ENCODE results near the gene GNAL. TPM values are rescaled to one million over a fixed set of nuclear protein-coding genes. Genes with fewer than 3 reads are reported as not detected.

Gene GNAL
- total RNA-seq, 1 experiment from 2014 or later, result 0.15 TPM

- TF ChIP-seq, protein P1, sequence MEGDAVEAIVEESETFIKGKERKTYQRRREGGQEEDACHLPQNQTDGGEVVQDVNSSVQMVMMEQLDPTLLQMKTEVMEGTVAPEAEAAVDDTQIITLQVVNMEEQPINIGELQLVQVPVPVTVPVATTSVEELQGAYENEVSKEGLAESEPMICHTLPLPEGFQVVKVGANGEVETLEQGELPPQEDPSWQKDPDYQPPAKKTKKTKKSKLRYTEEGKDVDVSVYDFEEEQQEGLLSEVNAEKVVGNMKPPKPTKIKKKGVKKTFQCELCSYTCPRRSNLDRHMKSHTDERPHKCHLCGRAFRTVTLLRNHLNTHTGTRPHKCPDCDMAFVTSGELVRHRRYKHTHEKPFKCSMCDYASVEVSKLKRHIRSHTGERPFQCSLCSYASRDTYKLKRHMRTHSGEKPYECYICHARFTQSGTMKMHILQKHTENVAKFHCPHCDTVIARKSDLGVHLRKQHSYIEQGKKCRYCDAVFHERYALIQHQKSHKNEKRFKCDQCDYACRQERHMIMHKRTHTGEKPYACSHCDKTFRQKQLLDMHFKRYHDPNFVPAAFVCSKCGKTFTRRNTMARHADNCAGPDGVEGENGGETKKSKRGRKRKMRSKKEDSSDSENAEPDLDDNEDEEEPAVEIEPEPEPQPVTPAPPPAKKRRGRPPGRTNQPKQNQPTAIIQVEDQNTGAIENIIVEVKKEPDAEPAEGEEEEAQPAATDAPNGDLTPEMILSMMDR (conservative IDR thresholded peaks at IDR 0.05; ENCODE audit: low read depth, low read length), result no peak
- TF ChIP-seq EZH2 (IDR thresholded peaks at IDR 0.05; ENCODE audit: low read length, unreplicated experiment), result no peak
- no peak for TF ChIP-seq EZH2phosphoT487 (IDR thresholded peaks at IDR 0.05; ENCODE audit: borderline replicate concordance, low read length)
- no peak overlapping the region for H3K27ac ChIP-seq (ENCODE audit: low read length)
Observed at GRCh38 chr18:11668441-11669169, 20.5 kb upstream of the GNAL start.

GRCh38 chr18:11669271-11669947 lies 19.7 kb upstream of the GNAL start:
- H3K79me2 ChIP-seq (ENCODE audit: low read length), result no peaks in the 10 kb centered on the region
- no peaks in the 10 kb centered on the region for H3F3A ChIP-seq (ENCODE audit: low read length, unreplicated experiment)
- POLR2A ChIA-PET (ENCODE audit: unreplicated experiment), result no interaction called here
- no peak for ATAC-seq
- no TSS peak for BruUV-seq (replicated peaks)
- intact Hi-C loops (cut with micrococcal nuclease), result no loop called here
- no peaks in the 10 kb centered on the region for H3K9me2 ChIP-seq (replicated peaks; ENCODE audit: low read length)
- H3K4me3 ChIP-seq (ENCODE audit: low read length), result no peak overlapping the region
- DNase-seq, result no peak
- H3K27me3 ChIP-seq (ENCODE audit: low read length), result peaks cover 99% of the 10 kb centered on the region
- H3K4me1 ChIP-seq (ENCODE audit: insufficient read depth, low read length), result no peaks in the 10 kb centered on the region
- H3K27ac ChIP-seq (ENCODE audit: low read length), result no peak overlapping the region
- H3K9me3 ChIP-seq (ENCODE audit: low read length), result no peaks in the 10 kb centered on the region
- H3K9ac ChIP-seq (ENCODE audit: low read length), result no peak overlapping the region
- H3K36me3 ChIP-seq (ENCODE audit: low read depth, low read length), result no peaks in the 10 kb centered on the region
- no peak overlapping the region for H3K4me2 ChIP-seq (ENCODE audit: low read length)
- TF ChIP-seq EZH2phosphoT487 (IDR thresholded peaks at IDR 0.05; ENCODE audit: borderline replicate concordance, low read length), result no peak
- H2AFZ ChIP-seq (ENCODE audit: low read length), result no peak overlapping the region
- CTCF ChIA-PET, result no interaction called here
- H4K20me1 ChIP-seq (ENCODE audit: low read length), result no peaks in the 10 kb centered on the region

More at GRCh38 chr18:11668441-11669169, 20.5 kb upstream of the GNAL start:
- H3K79me2 ChIP-seq (ENCODE audit: low read length), result no peaks in the 10 kb centered on the region
- H3K4me3 ChIP-seq (ENCODE audit: low read length), result no peak overlapping the region
- no peaks in the 10 kb centered on the region for H3K9me3 ChIP-seq (ENCODE audit: low read length)
- H3K4me1 ChIP-seq (ENCODE audit: insufficient read depth, low read length), result no peaks in the 10 kb centered on the region
- intact Hi-C loops (cut with micrococcal nuclease), result no loop called here
- no peak overlapping the region for H2AFZ ChIP-seq (ENCODE audit: low read length)
- no peaks in the 10 kb centered on the region for H4K20me1 ChIP-seq (ENCODE audit: low read length)
- no peak overlapping the region for H3K4me2 ChIP-seq (ENCODE audit: low read length)
- no TSS peak for BruUV-seq (replicated peaks)
- H3K9me2 ChIP-seq (replicated peaks; ENCODE audit: low read length), result no peaks in the 10 kb centered on the region
- H3F3A ChIP-seq (ENCODE audit: low read length, unreplicated experiment), result no peaks in the 10 kb centered on the region
- ATAC-seq, result no peak; the same call in 1 of the 2 replicates
- ChIA-PET POLR2A (ENCODE audit: unreplicated experiment) (no interaction called here), CTCF (interaction anchor here (0.6 kb wide), 1 partner anchor 58 kb away, joined by 7 read pairs; no protein-coding TSS in a partner anchor)
- no peak overlapping the region for H3K9ac ChIP-seq (ENCODE audit: low read length)
- H3K27me3 ChIP-seq (ENCODE audit: low read length), result peaks cover 99% of the 10 kb centered on the region
- no peaks in the 10 kb centered on the region for H3K36me3 ChIP-seq (ENCODE audit: low read depth, low read length)
- DNase-seq, result no peak

DNA sequence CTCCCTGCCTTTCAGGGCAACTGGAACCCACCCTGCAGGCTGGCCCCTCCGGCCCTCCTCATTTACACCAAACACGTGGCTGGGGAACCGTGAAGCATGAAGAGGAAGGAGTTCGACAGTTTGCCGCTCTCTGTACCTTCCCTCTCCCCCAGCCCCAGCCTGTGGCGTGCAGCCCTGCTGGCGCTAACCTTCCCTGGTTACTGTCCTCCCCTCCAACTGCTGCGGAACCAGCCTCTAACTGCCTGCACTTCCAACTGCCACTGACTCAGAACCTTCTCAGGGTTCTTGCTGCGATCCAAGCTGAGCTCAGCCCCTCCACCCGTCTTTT lies 19.2 kb upstream of the GNAL start:
- no peak for DNase-seq
- no peaks in the 10 kb centered on the region for H3K4me1 ChIP-seq (ENCODE audit: insufficient read depth, low read length)
- H3K79me2 ChIP-seq (ENCODE audit: low read length), result no peaks in the 10 kb centered on the region
- H2AFZ ChIP-seq (ENCODE audit: low read length), result no peak overlapping the region
- no peak for ATAC-seq
- ChIA-PET POLR2A (ENCODE audit: unreplicated experiment) (no interaction called here), CTCF (no interaction called here)
- H3K27me3 ChIP-seq (ENCODE audit: low read length), result peaks cover 99% of the 10 kb centered on the region
- no peaks in the 10 kb centered on the region for H3K9me3 ChIP-seq (ENCODE audit: low read length)
- TF ChIP-seq EZH2phosphoT487 (IDR thresholded peaks at IDR 0.05; ENCODE audit: borderline replicate concordance, low read length) (no peak), EZH2 (IDR thresholded peaks at IDR 0.05; ENCODE audit: low read length, unreplicated experiment) (no peak)
- TF ChIP-seq, protein P1 (conservative IDR thresholded peaks at IDR 0.05; ENCODE audit: low read depth, low read length), result no peak
- no peaks in the 10 kb centered on the region for H3F3A ChIP-seq (ENCODE audit: low read length, unreplicated experiment)
- no peak overlapping the region for H3K4me3 ChIP-seq (ENCODE audit: low read length)
- BruUV-seq (replicated peaks), result no TSS peak
- no peaks in the 10 kb centered on the region for H3K9me2 ChIP-seq (replicated peaks; ENCODE audit: low read length)
- H3K36me3 ChIP-seq (ENCODE audit: low read depth, low read length), result no peaks in the 10 kb centered on the region
- no peaks in the 10 kb centered on the region for H4K20me1 ChIP-seq (ENCODE audit: low read length)
- H3K27ac ChIP-seq (ENCODE audit: low read length), result no peak overlapping the region
- H3K9ac ChIP-seq (ENCODE audit: low read length), result no peak overlapping the region
- intact Hi-C loops (cut with micrococcal nuclease), result no loop called here
- H3K4me2 ChIP-seq (ENCODE audit: low read length), result no peak overlapping the region
